Common myeloid progenitor, CD34-positive (primary cell): Measurements from ENCODE around the gene DOK4.
A peak's percentile ranks its signal among the peaks of the same experiment; 100 is the strongest.

Source experiments
- CTCF ChIA-PET: fragments of 350-600 bp; sonication (Branson Sonifier 250); formaldehyde crosslinking; loops from one replicate; lab custom pipeline; 2021; ENCODE audit warnings: antibody characterized with exemption; lab: Charles Lee
- POLR2A ChIA-PET: fragments of 350-600 bp; sonication (Branson Sonifier 250); formaldehyde crosslinking; loops from one replicate; lab custom pipeline; 2021; ENCODE audit warnings: antibody characterized with exemption; lab: Charles Lee
- DNase-seq, 3 donors: peaks; one replicate each; pipeline versions ENCODE4 v3.0.0 to v3.0.0-alpha.2; 2013
- H3K27ac ChIP-seq, 2 experiments: 1 replicate in 1 of 2; 2 replicates in 1 of 2; pipeline ENCODE4 v1.7.0; 2013; ENCODE audit warnings: inconsistent platforms in 2 of 2, low read length in 2 of 2, mild to moderate bottlenecking in 2 of 2, low read depth in 1 of 2, moderate library complexity in 1 of 2; ENCODE audit not compliant: severe bottlenecking in 2 of 2, insufficient read depth in 1 of 2, poor library complexity in 1 of 2
- H3K27me3 ChIP-seq, 5 experiments: replicated peaks in 2 of 5; 1 replicate in 3 of 5; 2 replicates in 2 of 5; pipeline versions ENCODE4 v1.6.1 to v1.7.0; 2013; ENCODE audit warnings: low read length in 4 of 5, mild to moderate bottlenecking in 2 of 5, moderate library complexity in 2 of 5, inconsistent platforms in 1 of 5; ENCODE audit not compliant: insufficient read depth in 5 of 5, control insufficient read depth in 4 of 5
- H3K36me3 ChIP-seq, 4 experiments: 1 replicate in 2 of 4; 2 replicates in 2 of 4; pipeline versions ENCODE4 v1.6.1 to v1.7.0; 2013; ENCODE audit warnings: low read length in 3 of 4, control low read depth in 1 of 4, mild to moderate bottlenecking in 1 of 4; ENCODE audit not compliant: control insufficient read depth in 4 of 4, insufficient read depth in 4 of 4
- H3K4me1 ChIP-seq, 4 experiments: 1 replicate in 3 of 4; 2 replicates in 1 of 4; pipeline versions ENCODE4 v1.6.1 to v1.7.1; 2013; ENCODE audit warnings: low read length in 3 of 4, mild to moderate bottlenecking in 3 of 4, control low read depth in 1 of 4, inconsistent platforms in 1 of 4, moderate library complexity in 1 of 4; ENCODE audit not compliant: control insufficient read depth in 4 of 4, insufficient read depth in 4 of 4; ENCODE audit errors: control extremely low read depth in 1 of 4
- H3K4me3 ChIP-seq, 7 experiments: 1 replicate in 4 of 7; 2 replicates in 3 of 7; pipeline versions ENCODE4 v1.5.1 to v1.7.0; 2013; ENCODE audit warnings: mild to moderate bottlenecking in 7 of 7, low read length in 6 of 7, moderate library complexity in 6 of 7, inconsistent platforms in 2 of 7, low read depth in 2 of 7, control low read depth in 1 of 7; ENCODE audit not compliant: insufficient read depth in 4 of 7, control insufficient read depth in 1 of 7; ENCODE audit errors: extremely low read depth in 1 of 7
- H3K9me3 ChIP-seq, 5 experiments: 1 replicate in 4 of 5; 2 replicates in 1 of 5; pipeline versions ENCODE4 v1.6.1 to v1.7.1; 2013; ENCODE audit warnings: low read length in 4 of 5, mild to moderate bottlenecking in 2 of 5, inconsistent platforms in 1 of 5, low read depth in 1 of 5, moderate library complexity in 1 of 5; ENCODE audit not compliant: control insufficient read depth in 4 of 5, insufficient read depth in 2 of 5; ENCODE audit errors: control extremely low read depth in 1 of 5
- WGBS: methylation state at CpG from one replicate; pipeline ENCODE4 v1.1.5; 2013; ENCODE audit not compliant: insufficient coverage; 5-methylcytosine and 5-hydroxymethylcytosine counted together

The DOK4 gene

GRCh38 chr16:57493767-57494166 is 7.5 kb upstream of the DOK4 start:
- Histone ChIP-seq H3K36me3 (no peaks in the 10 kb centered on the region), H3K4me3 (no peak overlapping the region), H3K27me3 (no peaks in the 10 kb centered on the region), H3K27ac (no peak overlapping the region), H3K9me3 (peaks cover 0 to 5% (median 0%) of the 10 kb centered on the region in 5 experiments), H3K4me1 (peaks cover 0 to 3% (median 0%) of the 10 kb centered on the region in 4 experiments)
- 100% methylated on average over 3 of the region's 4 CpGs for WGBS
- CTCF ChIA-PET = no interaction called here
- no peak for DNase-seq
- POLR2A ChIA-PET = no interaction called here

- ChIA-PET POLR2A (no interaction called here), CTCF (interaction anchor here (1.4 to 5.1 kb wide), 3 partner anchors 12 to 30 kb away, joined by 4 to 21 read pairs (median 5); no protein-coding TSS in a partner anchor)
- Histone ChIP-seq H3K27ac (no peak overlapping the region), H3K9me3 (peaks cover 0 to 5% (median 0%) of the 10 kb centered on the region in 5 experiments), H3K4me3 (no peak overlapping the region), H3K27me3 (no peaks in the 10 kb centered on the region), H3K36me3 (no peaks in the 10 kb centered on the region), H3K4me1 (peaks cover 0 to 24% (median 15%) of the 10 kb centered on the region in 4 experiments)
- WGBS = 100% methylated on average over 4 of the region's 5 CpGs
- no peak for DNase-seq
Measured at GRCh38 chr16:57489229-57489628, 2.9 kb upstream of the DOK4 start.

GRCh38 chr16:57486858-57487834 is 853 bp upstream of the DOK4 start:
- CTCF ChIA-PET = interaction anchor here (0.7 to 5.1 kb wide), 8 partner anchors 12 to 250 kb away, joined by 3 to 21 read pairs (median 4); partner anchors contain the start of gene CCDC102A
- Histone ChIP-seq H3K4me3 (peak overlapping the region in 6 of 7 experiments; percentile 35 to 88 (median 72)), H3K36me3 (no peaks in the 10 kb centered on the region), H3K27me3 (no peaks in the 10 kb centered on the region), H3K9me3 (peaks cover 0 to 5% (median 0%) of the 10 kb centered on the region in 5 experiments), H3K4me1 (peaks cover 0 to 20% (median 15%) of the 10 kb centered on the region in 4 experiments), H3K27ac (no peak overlapping the region)
- POLR2A ChIA-PET = interaction anchor here (0.6 to 2.0 kb wide), 4 partner anchors 47 to 1116 kb away, joined by 3 to 7 read pairs (median 4); partner anchors contain the start of genes ADGRG5 and CCDC102A
- WGBS = 93% methylated on average over 8 of the region's 8 CpGs
- DNase-seq = no peak

GRCh38 chr16:57485091-57485915 is 990 bp downstream of the DOK4 start:
- Histone ChIP-seq H3K4me3 (peak overlapping the region; percentile 62 to 88 (median 78)), H3K27me3 (no peaks in the 10 kb centered on the region), H3K27ac (no peak overlapping the region), H3K9me3 (peaks cover 0 to 5% (median 0%) of the 10 kb centered on the region in 5 experiments), H3K36me3 (no peaks in the 10 kb centered on the region), H3K4me1 (peaks cover 0 to 25% (median 17%) of the 10 kb centered on the region in 4 experiments)
- ChIA-PET CTCF (interaction anchor here (0.6 to 5.1 kb wide), 13 partner anchors 9 to 68 kb away, joined by 3 to 21 read pairs (median 3); partner anchors contain the start of genes ADGRG5 and POLR2C), POLR2A (interaction anchor here (0.6 to 1.0 kb wide), 2 partner anchors 22 to 52 kb away, joined by 3 read pairs; no protein-coding TSS in a partner anchor)
- no peak for DNase-seq
- WGBS = 76% methylated on average over 12 of the region's 14 CpGs

- CTCF ChIA-PET = interaction anchor here (0.7 to 2.0 kb wide), 6 partner anchors 8 to 35 kb away, joined by 3 to 9 read pairs (median 5); no protein-coding TSS in a partner anchor
- POLR2A ChIA-PET = no interaction called here
- H3K4me3 ChIP-seq = no peak overlapping the region
- no peak overlapping the region for H3K27ac ChIP-seq
- no peaks in the 10 kb centered on the region for H3K27me3 ChIP-seq
- H3K4me1 ChIP-seq = peaks cover 0 to 32% (median 24%) of the 10 kb centered on the region in 4 experiments
- 94% methylated on average over 8 of the region's 8 CpGs for WGBS
- H3K9me3 ChIP-seq = peaks cover 0 to 4% (median 0%) of the 10 kb centered on the region in 5 experiments
- H3K36me3 ChIP-seq = no peaks in the 10 kb centered on the region
- DNase-seq = no peak
Measured at GRCh38 chr16:57484515-57485005, 1.7 kb downstream of the DOK4 start.

GRCh38 chr16:57483725-57484514 is 2.4 kb downstream of the DOK4 start:
- no peak for DNase-seq
- no peaks in the 10 kb centered on the region for H3K36me3 ChIP-seq
- WGBS = 94% methylated on average over 12 of the region's 19 CpGs

More at GRCh38 chr16:57483725-57484514, 2.4 kb downstream of the DOK4 start:
- ChIA-PET CTCF (interaction anchor here (1.0 to 2.0 kb wide), 8 partner anchors 7 to 54 kb away, joined by 3 to 10 read pairs (median 6); no protein-coding TSS in a partner anchor), POLR2A (no interaction called here)
- H3K27me3 ChIP-seq = no peaks in the 10 kb centered on the region
- H3K4me1 ChIP-seq = peaks cover 0 to 39% (median 31%) of the 10 kb centered on the region in 4 experiments
- H3K9me3 ChIP-seq = no peaks in the 10 kb centered on the region
- no peak overlapping the region for H3K27ac ChIP-seq
- no peak overlapping the region for H3K4me3 ChIP-seq
